GM12801 (cell line): Measurements from ENCODE around the gene ESD.

ENCODE experiments used
- TF ChIP-seq, protein P1 (sequence below): IDR thresholded peaks from one replicate; pipeline ENCODE4 v1.5.1; 2011; ENCODE audit warnings: control low read depth; ENCODE audit not compliant: insufficient read length; ENCODE audit errors: extremely low read depth

Gene ESD

DNA sequence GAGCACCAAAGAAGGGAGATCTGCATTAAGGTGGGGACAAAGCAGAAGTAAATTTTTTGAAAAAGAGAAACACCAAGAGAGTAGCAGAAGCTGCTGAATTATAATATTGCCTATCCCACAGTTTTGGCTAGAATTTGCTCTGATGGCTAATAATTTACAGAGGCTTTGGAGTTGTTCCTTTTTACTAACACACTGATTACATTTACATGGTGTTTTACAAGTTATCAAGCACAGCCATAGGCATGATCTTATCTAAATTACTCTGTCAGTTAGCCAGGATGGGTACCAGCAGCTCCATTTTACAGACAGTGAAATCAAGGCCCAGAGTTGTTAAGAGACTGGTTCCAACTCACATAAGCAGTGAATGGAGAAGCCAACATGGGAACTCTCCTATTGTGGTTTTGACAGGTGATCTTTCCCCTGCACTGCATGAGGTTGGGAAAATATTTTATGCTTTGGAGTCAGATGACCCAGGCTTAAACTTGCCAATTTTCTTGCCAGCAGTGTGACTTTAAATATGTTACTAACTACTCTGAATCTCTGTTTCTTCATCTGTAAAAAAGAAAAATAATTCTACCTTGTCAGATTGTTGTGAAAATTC is 33.5 kb upstream of the ESD start:
- TF ChIP-seq, protein P1, sequence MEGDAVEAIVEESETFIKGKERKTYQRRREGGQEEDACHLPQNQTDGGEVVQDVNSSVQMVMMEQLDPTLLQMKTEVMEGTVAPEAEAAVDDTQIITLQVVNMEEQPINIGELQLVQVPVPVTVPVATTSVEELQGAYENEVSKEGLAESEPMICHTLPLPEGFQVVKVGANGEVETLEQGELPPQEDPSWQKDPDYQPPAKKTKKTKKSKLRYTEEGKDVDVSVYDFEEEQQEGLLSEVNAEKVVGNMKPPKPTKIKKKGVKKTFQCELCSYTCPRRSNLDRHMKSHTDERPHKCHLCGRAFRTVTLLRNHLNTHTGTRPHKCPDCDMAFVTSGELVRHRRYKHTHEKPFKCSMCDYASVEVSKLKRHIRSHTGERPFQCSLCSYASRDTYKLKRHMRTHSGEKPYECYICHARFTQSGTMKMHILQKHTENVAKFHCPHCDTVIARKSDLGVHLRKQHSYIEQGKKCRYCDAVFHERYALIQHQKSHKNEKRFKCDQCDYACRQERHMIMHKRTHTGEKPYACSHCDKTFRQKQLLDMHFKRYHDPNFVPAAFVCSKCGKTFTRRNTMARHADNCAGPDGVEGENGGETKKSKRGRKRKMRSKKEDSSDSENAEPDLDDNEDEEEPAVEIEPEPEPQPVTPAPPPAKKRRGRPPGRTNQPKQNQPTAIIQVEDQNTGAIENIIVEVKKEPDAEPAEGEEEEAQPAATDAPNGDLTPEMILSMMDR: no peak

DNA sequence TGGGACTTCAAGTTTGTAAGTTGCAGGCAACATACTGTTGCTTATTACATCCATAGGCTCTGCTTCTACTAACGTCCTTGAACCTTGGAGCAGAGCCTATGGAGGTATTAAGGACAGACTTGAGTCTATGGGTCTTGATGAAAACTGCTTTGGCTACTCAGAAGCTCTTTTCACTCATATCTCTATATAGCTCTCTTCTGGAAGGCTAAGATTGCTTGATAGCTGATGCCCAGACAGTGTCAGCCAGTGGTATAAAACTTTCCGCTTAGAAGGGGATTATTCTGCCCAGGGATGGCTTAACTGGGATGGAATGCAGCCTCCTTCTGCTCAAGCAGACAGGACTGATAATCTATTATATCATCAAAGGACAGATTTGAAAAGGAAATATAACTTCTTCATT is 25.6 kb upstream of the ESD start:
- TF ChIP-seq, protein P1: no peak

DNA sequence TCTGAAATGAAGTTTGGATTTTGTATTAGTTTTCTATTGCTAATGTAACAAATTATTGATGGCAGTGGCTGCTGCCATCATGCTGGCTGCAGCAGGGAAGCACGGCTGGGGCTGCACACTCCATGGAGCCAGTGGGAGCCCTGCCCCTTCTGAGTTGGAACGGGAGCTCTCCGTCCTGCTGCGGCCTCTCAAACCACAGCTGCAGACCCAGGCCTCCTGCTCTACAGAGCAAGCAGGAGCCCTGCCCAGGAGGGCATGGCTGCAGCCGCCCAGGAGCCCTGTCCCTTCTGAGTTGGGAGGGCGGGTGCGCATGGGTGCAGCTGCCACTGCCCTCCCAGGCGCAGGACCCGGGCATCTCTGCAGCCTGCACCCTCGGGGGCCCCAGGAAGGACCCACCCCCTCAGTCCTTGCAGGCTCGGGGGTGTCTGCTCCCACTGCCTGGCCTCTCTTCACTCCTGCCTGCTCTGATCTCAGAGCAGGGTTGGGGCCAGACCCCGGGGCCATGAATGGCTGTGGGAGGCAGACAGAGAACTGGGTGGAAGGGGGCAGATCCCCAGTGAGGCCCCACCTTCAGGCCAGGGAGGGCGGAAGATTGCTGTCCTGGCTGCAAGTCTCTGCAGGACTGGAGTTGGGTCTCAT is 21.0 kb upstream of the ESD start:
- TF ChIP-seq, protein P1: no peak

DNA sequence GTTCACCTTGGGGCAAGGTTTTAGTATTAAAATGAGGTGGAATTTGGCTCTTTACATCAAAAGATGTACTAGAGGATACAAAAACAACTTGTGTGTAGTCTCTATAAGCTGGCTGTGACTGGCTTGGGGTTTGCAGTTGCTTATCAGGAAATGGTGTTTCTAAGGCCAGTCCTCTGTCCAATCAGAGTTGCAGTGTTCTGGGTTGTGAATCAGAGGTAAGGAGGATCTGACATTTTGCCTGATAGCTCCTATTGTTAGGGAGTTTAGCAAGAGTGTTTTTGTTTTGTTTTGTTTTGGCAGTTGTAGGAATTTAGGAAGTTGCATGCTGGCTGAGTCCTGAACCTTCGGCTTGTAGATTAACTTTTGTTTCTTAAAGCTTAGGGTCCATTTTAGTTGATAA is 20.1 kb upstream of the ESD start:
- TF ChIP-seq, protein P1: no peak

DNA sequence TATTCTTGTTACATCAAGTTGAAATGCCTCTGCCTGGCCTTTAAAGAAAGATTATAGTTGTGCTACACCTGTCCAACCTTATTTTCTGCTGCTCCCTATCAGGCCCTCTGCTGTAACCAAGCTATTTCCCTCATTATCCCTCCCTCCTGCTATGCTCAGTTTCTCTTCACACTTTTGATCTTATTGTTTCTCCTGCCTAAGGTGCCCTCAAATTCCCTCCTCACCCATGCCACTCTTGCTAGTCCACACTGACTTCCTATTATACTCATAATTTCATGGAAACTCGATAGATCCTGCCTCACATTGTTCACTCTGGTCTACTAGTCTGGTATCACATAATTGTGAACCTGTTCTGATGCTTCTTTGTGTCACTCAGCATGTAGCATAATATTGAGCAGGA is 19.4 kb upstream of the ESD start:
- TF ChIP-seq, protein P1: no peak

DNA sequence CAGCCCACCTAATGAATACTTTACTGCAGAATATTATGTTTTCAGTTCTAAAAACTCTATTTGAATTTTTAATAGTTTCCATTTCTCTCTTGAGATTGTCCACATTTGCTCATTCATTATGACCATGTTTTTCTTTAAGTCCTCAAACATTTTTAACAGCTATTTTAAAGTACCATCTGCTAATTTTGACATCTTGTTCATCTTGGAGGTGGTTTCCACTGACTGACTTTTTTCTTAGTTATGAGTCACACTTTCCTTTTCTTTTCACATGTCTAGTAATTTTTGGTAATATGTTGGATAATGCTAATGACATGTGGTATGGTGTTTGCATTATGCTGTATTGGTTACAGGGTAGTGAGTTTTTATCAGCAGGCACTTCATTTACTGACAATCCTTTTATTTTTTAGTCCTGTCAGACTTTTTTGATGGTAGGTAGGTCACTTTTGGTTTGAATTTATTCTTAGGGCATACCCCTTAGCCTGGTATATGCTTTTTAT is 15.4 kb upstream of the ESD start:
- TF ChIP-seq, protein P1: no peak

DNA sequence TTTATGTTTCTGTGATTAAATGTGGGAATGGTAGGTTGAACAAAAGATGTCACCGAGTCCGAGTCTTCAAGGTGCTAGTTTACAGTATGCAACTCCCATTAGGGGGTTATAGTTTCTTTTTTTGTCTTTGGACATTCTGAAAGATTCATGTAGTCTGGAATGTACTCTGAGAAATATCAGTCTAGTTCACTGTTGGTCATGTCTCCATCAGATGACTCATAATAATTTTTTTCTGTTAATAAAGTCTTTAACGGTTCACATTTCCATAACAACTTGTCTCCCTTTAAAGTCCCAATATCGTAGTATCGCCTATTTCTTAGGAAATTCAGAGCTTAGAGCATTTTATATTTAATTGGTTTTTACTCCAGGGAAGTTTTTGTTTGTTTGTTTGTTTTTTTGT is 13.5 kb upstream of the ESD start:
- TF ChIP-seq, protein P1: no peak
